Neutrophil (primary cell): ENCODE data around the gene NDUFS3.

Experiments
- H3K27ac ChIP-seq: fragments of 200-600 bp; sonication (generic); 2 replicates; pipeline ENCODE4 v1.5.1; 2016; ENCODE audit warnings: mild to moderate bottlenecking, moderate library complexity
- H3K27me3 ChIP-seq: fragments of 200-600 bp; sonication (generic); 2 replicates; pipeline ENCODE4 v1.6.0; 2016; ENCODE audit warnings: mild to moderate bottlenecking
- H3K36me3 ChIP-seq: fragments of 200-600 bp; sonication (generic); 2 replicates; pipeline ENCODE4 v1.5.1; 2017
- H3K4me1 ChIP-seq, 2 experiments: fragments of 200-600 bp in 1 of 2; sonication (generic) in 1 of 2; 1 replicate in 1 of 2; 2 replicates in 1 of 2; pipeline versions ENCODE4 v1.5.1 to v1.6.1; 2013 to 2016; ENCODE audit warnings: low read depth in 1 of 2, low read length in 1 of 2, mild to moderate bottlenecking in 1 of 2, moderate library complexity in 1 of 2; ENCODE audit not compliant: control insufficient read depth in 1 of 2, insufficient read depth in 1 of 2
- H3K4me3 ChIP-seq, 2 experiments: fragments of 200-600 bp in 1 of 2; sonication (generic) in 1 of 2; 1 replicate in 1 of 2; 2 replicates in 1 of 2; pipeline ENCODE4 v1.5.1; 2013 to 2016; ENCODE audit warnings: low read depth in 1 of 2, low read length in 1 of 2, mild to moderate bottlenecking in 1 of 2, moderate library complexity in 1 of 2
- H3K9me3 ChIP-seq: fragments of 200-600 bp; sonication (generic); 2 replicates; pipeline ENCODE4 v1.5.1; 2016
- TF ChIP-seq, protein P1 (sequence below): fragments of 200-600 bp; sonication (generic); IDR thresholded peaks from 2 replicates; pipeline ENCODE4 v1.5.1; 2016; ENCODE audit warnings: antibody characterized with exemption

The NDUFS3 gene

DNA sequence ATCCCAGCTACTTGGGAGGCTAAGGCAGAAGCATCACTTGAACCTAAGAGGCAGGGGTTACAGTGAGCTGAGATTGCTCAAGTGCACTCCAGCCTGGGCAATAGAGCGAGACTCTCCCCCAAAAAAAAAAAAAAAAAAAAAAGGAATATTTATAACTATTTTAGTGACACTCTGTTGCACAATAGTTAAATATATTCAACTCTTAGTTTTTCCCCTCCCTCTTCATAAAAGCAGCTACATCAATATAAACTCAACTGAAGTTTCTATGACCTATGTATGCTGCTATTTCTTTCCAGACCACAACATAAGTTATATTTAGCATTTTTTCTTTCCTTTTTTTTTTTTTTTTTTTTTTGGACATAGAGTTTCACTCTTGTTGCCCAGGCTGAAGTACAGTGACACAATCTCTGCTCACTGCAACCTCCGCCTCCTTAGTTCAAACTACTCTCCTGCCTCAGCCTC, 45.2 kb upstream of the NDUFS3 start:
- Histone ChIP-seq H3K4me1 (no peaks in the 10 kb centered on the region), H3K36me3 (peaks cover 9% of the 10 kb centered on the region), H3K27ac (no peak overlapping the region), H3K4me3 (no peak overlapping the region), H3K27me3 (no peaks in the 10 kb centered on the region), H3K9me3 (no peaks in the 10 kb centered on the region)
- TF ChIP-seq, protein P1, sequence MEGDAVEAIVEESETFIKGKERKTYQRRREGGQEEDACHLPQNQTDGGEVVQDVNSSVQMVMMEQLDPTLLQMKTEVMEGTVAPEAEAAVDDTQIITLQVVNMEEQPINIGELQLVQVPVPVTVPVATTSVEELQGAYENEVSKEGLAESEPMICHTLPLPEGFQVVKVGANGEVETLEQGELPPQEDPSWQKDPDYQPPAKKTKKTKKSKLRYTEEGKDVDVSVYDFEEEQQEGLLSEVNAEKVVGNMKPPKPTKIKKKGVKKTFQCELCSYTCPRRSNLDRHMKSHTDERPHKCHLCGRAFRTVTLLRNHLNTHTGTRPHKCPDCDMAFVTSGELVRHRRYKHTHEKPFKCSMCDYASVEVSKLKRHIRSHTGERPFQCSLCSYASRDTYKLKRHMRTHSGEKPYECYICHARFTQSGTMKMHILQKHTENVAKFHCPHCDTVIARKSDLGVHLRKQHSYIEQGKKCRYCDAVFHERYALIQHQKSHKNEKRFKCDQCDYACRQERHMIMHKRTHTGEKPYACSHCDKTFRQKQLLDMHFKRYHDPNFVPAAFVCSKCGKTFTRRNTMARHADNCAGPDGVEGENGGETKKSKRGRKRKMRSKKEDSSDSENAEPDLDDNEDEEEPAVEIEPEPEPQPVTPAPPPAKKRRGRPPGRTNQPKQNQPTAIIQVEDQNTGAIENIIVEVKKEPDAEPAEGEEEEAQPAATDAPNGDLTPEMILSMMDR: no peak

DNA sequence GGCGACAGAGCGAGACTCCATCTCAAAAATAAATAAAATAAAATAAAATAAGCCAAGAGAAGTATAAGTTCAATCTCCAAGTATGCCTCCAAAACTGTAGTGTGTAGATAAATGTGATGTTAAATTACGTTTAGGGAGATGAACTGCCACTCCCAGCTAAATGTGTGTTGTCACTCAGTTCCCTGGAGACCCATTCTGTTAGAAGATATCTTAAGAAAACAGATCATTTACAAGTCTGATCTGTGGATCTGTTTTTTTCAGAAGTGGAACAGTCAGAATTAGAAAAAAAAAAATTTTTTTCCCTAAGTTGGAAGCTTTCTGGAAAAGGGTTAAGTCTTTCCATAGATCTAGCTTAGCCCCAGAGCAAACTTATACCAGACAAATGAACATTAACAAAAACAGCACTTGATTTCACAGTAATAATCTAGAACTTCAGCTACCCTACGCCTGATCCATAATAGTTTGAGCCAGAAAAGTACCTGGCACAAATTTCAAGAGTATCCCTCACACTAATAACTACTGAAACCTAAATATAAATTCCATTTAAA, 44.1 kb upstream of the NDUFS3 start:
- TF ChIP-seq, protein P1: no peak
- no peak overlapping the region for H3K4me3 ChIP-seq
- H3K4me1 ChIP-seq: no peaks in the 10 kb centered on the region
- H3K27ac ChIP-seq: no peak overlapping the region
- no peaks in the 10 kb centered on the region for H3K27me3 ChIP-seq
- peaks cover 9% of the 10 kb centered on the region for H3K36me3 ChIP-seq
- no peaks in the 10 kb centered on the region for H3K9me3 ChIP-seq

DNA sequence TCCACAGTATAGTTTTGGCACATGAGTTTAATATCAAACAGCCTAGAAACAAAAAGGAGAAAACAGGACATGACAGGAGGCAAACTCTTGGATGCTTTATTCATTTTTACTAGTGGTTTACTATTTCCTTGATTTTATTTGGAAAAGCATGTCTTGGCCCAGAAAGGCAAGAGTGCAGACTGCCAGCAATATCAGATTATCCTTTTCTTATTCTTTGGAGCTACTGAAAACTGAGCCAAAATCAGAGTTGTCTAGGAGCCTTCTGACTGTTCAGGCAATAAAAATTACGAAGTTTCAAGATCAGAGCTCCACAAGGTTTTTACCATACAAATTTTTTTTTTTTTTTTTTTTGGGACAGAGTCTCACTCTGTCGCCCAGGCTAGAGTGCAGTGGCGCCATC, 42.0 kb upstream of the NDUFS3 start:
- TF ChIP-seq, protein P1: no peak
- Histone ChIP-seq H3K27me3 (no peaks in the 10 kb centered on the region), H3K4me1 (peaks cover 3 to 6% of the 10 kb centered on the region in 2 experiments), H3K36me3 (peaks cover 9% of the 10 kb centered on the region), H3K4me3 (no peak overlapping the region), H3K27ac (no peak overlapping the region), H3K9me3 (no peaks in the 10 kb centered on the region)

DNA sequence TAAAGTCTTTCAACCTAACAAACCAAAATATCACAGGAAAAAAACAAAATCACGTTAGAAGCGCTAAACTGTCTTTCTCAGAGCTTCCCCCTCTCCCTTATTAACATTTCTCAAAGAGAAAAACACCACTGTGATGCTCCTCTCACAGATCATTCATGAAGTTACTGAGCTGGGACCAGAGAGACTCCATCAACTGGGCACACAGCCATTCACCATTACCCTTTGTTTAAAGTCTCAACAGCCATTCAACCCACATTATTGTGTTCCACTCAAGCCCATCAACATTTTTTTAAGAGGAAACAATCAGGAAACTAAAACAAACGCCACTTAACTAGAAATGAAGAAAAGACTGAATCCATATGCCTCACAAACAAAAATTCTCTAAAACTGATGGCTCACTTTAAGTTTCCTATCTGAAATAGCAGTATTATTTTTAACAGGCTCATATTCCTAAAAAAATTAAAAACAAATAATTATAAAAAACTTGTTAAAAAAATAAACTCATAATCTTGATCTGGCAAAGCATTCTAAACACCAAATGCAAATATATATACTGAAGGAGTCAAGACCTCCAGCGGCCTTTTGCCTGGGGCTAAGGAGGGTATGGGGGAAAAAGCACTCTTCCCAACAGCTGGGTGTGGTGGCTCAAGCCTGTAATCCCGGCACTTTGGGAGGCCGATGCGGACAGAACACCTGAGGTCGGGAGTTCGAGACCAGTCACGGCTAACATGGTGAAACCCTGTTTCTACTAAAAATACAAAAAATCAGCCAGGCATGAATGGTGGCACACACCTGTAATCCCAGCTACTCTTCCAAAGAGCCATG, 39.9 kb upstream of the NDUFS3 start:
- H3K9me3 ChIP-seq: no peaks in the 10 kb centered on the region
- no peak overlapping the region for H3K4me3 ChIP-seq
- H3K36me3 ChIP-seq: peaks cover 9% of the 10 kb centered on the region
- peaks cover 3 to 6% of the 10 kb centered on the region in 2 experiments for H3K4me1 ChIP-seq
- H3K27ac ChIP-seq: no peak overlapping the region
- H3K27me3 ChIP-seq: no peaks in the 10 kb centered on the region
- TF ChIP-seq, protein P1: no peak

DNA sequence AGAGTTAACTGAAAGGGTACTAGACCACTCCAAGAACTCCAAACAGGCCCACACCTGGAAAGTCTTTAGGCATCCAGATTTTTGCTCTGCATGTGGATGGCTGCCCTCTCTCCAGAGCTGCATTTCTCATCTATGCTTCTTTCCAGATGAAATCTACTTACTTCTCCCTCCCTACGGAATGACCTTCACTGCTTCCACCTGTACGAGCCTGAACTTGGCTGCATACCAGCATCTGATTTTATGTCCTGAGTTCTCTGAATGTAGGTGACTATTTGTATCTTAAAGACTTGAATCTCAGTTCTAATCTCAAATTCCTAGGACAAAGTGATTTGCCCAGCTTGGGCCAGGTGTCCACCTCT, 39.2 kb upstream of the NDUFS3 start:
- Histone ChIP-seq H3K4me3 (no peak overlapping the region), H3K36me3 (peaks cover 9% of the 10 kb centered on the region), H3K4me1 (peaks cover 3 to 12% of the 10 kb centered on the region in 2 experiments), H3K27me3 (no peaks in the 10 kb centered on the region), H3K27ac (no peak overlapping the region), H3K9me3 (no peaks in the 10 kb centered on the region)
- TF ChIP-seq, protein P1: no peak
